ENCODE measurements around the gene CLASP1. TPM values are rescaled to one million over a fixed set of nuclear protein-coding genes. Genes with fewer than 3 reads are reported as not detected.
"Not testable (repeated sequence)": the region's sequence is repeated elsewhere in the genome, so short reads cannot be mapped to it uniquely, and the experiment has no call there.

Gene CLASP1
- total RNA-seq, 1 experiment from 2014 or later: 30.8 TPM

- peak; percentile 91 for DNase-seq (ENCODE audit: low read depth)
Measured at GRCh38 chr2:121505005-121505404, 144.3 kb downstream of the CLASP1 start.

- DNase-seq (ENCODE audit: low read depth): no peak
Measured at GRCh38 chr2:121504316-121504715, 144.9 kb downstream of the CLASP1 start.

GRCh38 chr2:121502781-121503180, 146.5 kb downstream of the CLASP1 start:
- peak; percentile 52 for DNase-seq (ENCODE audit: low read depth)

GRCh38 chr2:121502246-121502645, 147.0 kb downstream of the CLASP1 start:
- DNase-seq (ENCODE audit: low read depth): peak; percentile 78

- DNase-seq (ENCODE audit: low read depth): no peak
Measured at GRCh38 chr2:121501554-121501953, 147.7 kb downstream of the CLASP1 start.

GRCh38 chr2:121501031-121501430, 148.2 kb downstream of the CLASP1 start:
- peak; percentile 45 for DNase-seq (ENCODE audit: low read depth)

- no peak for DNase-seq (ENCODE audit: low read depth)
Measured at GRCh38 chr2:121498731-121499130, 150.5 kb downstream of the CLASP1 start.

- no peak for DNase-seq (ENCODE audit: low read depth)
Measured at GRCh38 chr2:121492409-121492808, 156.9 kb downstream of the CLASP1 start.

- DNase-seq (ENCODE audit: low read depth): no peak
Measured at GRCh38 chr2:121491518-121491917, 157.7 kb downstream of the CLASP1 start.

- DNase-seq (ENCODE audit: low read depth): no peak
Measured at GRCh38 chr2:121490584-121491133, 158.6 kb downstream of the CLASP1 start.

GRCh38 chr2:121489911-121490583, 159.2 kb downstream of the CLASP1 start:
- DNase-seq (ENCODE audit: low read depth): no peak

- peak; percentile 62 for DNase-seq (ENCODE audit: low read depth)
Measured at GRCh38 chr2:121489284-121489683, 160.0 kb downstream of the CLASP1 start.

GRCh38 chr2:121486191-121486790, 163.0 kb downstream of the CLASP1 start:
- DNase-seq (ENCODE audit: low read depth): no peak

GRCh38 chr2:121485039-121485438, 164.2 kb downstream of the CLASP1 start:
- peak; percentile 78 for DNase-seq (ENCODE audit: low read depth)

GRCh38 chr2:121483846-121484245, 165.4 kb downstream of the CLASP1 start:
- DNase-seq (ENCODE audit: low read depth): no peak

- no peak for DNase-seq (ENCODE audit: low read depth)
Measured at GRCh38 chr2:121483021-121483420, 166.2 kb downstream of the CLASP1 start.

- DNase-seq (ENCODE audit: low read depth): peak; percentile 81
Measured at GRCh38 chr2:121480826-121481225, 168.4 kb downstream of the CLASP1 start.

- DNase-seq (ENCODE audit: low read depth): peak; percentile 14
Measured at GRCh38 chr2:121479882-121480522, 169.3 kb downstream of the CLASP1 start.

- DNase-seq (ENCODE audit: low read depth): no peak
Measured at GRCh38 chr2:121478996-121479745, 170.1 kb downstream of the CLASP1 start.

GRCh38 chr2:121478358-121478995, 170.8 kb downstream of the CLASP1 start:
- DNase-seq (ENCODE audit: low read depth): not testable (repeated sequence)

- DNase-seq (ENCODE audit: low read depth): no peak
Measured at GRCh38 chr2:121476684-121477083, 172.6 kb downstream of the CLASP1 start.
